HG02678 (cell line): ENCODE data around the gene LINC01488.

ENCODE experiments used
- ATAC-seq: cut with Tn5 transposase; IDR thresholded peaks from one replicate; pipeline ENCODE4 v1.9.1; 2021; ENCODE audit warnings: mild to moderate bottlenecking, moderate library complexity; ENCODE audit not compliant: unreplicated experiment

The LINC01488 gene

DNA sequence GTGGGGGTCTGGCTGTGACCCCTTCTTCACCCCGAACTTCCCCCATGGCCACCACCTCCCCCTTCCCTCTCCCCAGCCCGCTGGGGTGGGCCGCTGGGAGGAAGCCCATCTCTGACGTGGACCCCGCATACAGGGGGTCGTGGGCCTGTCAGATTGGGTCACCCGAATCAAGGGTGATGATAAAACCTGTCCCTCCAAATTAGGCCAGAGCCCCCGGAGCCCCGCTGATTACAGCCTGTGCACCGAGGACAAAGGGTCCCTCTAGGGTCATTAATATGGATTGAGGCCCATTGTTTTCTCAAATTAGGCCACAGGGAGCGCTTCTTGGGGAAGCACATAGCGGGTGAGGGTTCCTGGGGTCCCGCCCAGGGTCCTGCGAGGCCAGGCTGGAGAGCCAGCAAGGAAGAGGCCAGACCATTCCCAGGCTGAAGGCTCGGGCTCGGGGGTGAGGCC is 4.9 kb upstream of the LINC01488 start:
- ATAC-seq = no peak

DNA sequence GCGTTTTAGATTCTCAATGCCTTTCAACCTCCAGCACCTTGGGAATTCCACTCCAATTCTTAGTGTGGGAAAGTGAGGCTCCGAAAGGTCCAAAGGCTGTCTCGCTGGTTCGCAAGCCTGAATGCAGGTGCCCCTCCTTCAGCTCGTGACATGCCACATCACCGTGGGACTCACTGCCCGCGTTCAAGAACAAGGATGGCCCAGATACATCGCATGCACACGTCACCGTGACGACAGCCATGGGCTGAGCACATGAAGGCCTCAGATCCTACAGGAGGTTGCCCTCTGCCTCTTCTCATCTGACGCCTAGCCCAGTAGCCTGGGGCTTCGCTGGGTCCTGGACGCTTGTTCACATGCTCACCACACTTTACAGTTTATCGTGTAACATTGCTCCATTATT is 4.4 kb upstream of the LINC01488 start:
- no peak for ATAC-seq

DNA sequence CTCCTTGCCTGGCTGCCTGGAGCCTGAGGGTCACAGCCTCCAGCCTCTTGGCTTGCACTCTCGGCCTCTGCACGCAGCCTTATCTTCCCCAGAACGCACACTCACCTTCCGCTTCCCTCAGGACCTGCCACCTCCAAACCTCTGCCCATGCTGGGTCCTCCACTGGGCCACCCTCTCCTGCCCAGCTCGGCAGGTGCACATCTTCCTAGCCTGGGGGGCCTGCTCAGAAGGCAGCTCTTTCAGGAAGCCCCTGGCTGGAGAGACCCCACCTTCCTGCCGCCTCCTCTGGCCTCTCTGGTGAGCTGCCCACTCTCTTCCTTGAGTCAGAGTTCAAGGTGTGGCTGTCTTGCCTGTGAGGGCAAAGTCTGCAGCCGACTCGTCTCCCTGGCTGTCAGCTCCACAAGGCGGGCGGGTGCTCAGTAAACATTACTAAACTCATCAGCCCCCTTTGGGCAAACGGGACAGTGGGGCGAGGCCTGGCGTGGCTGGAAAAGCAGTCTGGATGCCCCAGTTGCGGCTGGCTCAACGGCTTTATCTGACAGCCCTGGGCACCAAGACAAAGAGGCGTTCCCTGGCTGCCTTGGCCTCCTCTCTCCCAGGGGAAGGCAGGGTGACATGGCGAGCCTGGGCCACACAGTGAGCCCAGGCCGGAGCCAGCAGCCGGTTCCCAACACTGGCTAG is 1.7 kb upstream of the LINC01488 start:
- ATAC-seq = no peak

DNA sequence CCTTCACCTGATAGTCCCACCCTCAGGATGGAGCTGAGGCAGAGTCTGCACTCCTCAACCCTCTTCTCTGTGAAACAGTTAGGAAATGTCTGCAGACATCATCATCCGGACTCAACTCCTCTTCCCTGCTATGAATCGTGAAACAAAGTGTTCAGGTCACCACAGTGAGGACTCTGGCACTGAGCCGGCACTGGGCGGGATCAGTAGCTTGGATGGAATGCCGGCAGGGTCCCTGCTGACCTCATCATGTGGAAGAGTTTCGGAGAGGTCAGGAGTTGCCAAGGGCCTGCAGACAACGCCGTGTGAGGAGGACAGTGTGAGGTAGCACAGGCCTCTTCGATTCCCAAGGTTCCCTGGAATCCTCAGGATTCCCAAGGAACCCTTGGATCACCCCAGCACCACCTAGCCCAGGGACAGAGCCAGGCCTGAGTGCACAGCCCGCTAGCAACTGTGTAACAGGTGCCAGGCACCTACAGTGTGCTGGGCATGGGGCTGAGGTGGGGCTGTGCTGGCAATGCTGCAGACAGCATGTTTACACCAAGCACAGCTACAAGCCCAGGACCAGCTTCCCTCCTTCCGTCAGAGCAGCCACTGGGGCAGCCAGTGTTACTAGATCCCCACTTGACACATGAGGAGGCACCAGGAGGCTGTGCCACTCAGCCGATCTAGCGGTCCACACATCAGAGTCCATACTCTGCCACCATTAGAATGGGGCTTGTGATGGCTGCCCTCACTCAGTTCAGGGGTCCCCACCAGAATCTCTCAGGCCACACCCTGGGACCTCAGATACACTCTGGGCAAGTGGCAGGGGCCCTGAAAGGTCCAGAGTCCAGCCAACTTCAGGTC is 693 bp upstream of the LINC01488 start:
- ATAC-seq = no peak

DNA sequence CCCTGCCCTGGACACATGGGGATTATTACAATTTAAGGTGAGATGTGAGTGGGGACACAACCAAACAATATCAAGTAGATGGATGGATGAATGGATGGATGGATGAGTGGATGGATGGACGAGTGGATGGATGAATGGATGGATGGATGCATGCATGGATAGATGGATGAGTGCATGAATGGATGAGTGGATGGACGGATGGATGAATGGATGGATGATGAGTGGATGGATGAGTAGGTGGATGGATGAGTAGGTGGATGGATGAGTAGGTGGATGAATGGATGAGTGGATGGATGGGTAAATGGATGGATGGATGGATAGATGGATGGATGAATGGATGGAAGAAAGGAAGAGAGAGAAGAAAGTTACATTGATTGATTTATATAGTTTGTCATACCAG is 859 bp downstream of the LINC01488 start:
- no peak for ATAC-seq

DNA sequence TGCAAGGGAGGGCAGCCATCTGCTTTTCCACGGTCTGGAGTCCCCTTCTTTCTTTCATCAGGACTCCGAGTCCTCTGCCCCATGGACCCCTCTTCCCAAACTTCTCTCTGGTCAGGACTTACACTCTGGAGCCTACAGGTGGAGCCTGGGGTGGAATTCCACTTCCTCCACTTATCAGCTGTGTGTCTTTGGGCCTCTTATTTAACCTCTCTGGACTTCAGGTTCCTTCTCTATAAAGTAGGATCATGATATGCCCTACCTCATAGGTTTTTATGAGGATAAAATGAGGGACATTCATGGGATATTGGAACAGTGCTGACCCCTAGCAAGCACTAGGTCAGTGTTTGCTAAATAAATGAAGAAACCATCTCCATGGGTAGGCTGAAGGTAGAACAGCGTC is 1.7 kb downstream of the LINC01488 start:
- no peak for ATAC-seq

DNA sequence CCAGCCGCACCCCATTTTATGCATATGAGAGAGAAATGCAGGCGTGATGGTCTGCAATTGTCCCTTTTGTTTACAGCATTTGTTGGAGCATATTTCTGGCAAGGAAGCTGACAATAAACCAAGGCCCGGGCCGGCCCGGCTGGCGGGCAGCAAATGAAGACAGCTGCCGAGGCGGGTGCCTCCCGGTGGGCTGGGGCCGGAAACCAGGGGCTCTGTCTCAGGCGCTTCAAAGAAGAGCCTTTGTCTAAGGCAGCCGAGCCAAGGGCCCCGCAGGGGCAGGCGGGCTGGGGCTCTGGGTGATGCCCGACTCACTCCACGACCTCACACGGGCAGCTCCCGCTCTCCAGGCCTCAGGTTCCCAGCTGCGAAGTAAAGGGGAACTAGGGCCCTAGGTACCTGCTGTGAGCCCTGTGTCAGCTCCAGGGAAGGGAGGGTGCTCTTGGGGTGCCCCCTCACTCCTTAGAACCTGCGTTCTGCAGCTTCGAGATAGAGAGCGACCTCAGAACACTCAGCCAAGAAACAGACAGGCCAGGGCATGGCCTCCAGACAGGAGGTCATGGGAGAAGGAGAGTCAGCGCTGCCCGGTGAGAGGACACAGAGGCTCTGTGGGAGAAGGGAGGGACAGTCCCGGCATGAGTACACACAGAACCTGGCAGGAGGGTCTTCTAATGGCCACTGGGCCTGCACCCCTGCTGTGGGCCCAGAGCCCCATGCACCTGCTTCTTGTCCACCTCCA is 2.4 kb downstream of the LINC01488 start:
- ATAC-seq = no peak

DNA sequence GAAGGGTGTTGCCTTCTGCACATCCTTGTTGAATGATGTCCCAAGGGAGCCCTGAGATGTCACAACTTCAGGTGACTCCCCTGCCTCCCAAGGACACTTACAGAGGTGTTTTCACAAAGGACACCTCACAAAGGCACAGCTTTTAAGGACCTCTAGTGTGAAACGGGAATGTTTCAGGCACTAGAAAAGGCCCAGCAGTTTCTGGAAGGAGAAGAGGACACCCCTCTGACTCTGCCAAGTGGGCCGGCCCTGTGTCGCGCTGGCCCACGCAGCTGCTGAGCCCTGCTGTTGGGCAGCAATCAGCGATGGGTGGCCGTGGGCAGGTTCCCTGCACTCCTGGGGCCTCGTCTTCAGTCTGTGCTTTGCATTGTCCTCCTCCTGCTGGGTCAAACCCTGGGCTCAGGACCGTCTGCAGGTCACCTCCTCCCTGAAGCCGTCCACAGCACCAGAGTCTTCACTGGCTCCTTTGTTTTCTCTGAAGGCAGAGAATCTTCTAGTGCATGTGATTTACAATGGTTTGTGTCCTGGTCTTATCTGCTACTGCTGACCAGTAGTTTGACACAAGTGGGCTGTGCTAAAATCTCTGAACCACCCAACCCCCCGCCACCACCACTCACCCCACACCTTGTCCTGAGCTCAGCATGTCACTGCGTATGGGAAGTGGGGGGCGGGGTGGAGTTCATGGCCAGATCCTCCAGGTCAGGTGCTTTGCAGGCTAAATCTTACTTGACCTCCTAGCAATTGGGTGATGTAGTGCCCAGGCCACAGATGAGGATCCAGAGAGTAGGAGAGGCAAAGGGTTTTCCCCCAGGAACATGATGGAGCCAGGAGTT is 3.2 kb downstream of the LINC01488 start:
- ATAC-seq = no peak

DNA sequence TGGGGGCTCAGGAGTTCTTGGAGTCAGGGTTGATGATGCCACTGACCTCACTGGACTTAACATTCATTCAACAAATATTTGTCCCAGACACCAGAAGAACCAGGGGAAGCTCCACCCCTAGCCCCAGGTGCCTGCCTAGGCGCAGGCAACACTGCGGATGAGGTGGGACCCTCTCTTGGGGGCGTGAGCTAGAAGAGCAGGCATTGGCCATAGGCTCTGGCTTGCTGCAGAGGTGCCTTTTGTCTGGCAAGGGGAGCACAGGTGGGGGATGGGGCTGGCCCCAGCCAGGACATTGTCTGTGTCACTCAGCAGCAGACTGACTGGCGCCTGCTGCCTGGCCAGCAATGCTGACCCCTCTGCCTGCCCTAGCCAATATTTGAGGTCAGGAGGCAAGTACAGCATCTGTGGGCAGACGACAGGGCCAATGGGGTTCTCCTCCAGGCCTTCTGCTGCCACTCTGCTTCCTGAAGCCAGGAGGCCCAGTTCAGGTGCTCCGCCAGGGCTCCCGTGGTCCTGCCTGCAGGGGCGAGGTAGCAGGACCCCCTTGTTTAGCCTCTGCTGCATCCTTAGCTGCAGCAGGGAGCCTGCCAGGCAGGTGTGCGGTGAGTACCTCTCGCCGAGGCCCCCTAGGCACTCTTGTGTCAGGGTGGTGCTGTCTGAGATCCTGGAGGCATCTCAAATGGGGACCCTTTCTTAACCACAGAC is 4.0 kb downstream of the LINC01488 start:
- no peak for ATAC-seq

DNA sequence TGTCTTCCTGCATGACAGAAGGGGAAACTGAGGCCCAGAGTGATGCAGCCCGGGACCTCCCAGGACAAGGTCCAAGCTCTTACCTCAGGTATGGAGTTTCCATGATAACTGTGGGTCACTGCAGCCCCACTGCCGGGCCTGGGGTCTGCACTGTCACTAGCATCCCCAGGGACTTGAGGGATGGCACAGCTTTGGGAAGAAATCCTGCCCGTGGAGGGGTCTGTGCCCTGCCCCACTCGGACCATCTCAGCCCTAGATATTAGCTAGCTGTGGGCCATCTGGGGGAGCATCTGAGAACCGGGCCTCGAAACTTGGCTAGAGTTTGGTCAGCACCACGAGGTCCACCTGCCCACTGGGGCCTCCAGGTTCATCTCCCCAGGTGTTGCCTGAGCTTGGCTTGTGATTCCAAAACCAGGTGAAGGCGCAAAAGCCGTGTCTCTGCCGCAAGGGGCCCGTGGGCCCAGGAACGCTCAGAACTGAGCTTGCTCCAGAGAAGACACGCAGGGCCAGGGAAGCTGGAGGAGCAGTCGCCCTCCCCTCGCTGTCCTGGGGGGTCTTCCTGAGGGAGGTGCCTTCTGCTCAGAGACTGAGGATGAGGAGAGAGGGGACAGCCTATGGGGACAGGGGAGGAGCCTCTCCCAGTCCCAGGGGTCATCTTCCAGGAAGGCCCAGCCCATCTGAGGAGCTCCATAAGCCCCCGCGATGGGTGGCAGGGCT is 4.8 kb downstream of the LINC01488 start:
- no peak for ATAC-seq

DNA sequence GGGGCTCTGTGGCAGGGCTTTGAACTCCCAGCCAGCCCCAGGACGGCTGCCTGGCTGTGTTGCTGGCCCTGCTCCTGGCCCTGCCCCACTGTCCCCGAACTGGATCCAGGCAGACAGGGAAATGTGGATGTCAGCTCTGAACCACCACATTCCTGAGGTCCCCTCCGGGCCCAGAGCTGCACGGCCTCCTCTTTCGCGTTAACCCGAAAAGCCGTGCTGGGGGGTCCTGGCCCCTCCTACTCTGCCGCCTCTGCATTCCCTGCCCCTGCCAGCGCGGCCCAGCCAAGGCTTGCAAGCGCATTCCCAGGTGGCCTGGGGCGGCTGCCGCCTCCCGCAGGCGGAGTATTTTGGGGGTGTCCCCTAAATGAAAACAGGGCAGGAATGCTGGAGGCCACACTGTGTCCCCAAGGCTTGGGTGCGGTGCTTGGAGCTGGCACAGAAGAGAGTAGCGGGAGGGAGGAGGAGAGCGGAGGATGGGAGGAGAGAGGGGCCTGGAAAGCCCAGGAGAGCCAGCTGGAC is 5.4 kb downstream of the LINC01488 start:
- ATAC-seq = no peak

DNA sequence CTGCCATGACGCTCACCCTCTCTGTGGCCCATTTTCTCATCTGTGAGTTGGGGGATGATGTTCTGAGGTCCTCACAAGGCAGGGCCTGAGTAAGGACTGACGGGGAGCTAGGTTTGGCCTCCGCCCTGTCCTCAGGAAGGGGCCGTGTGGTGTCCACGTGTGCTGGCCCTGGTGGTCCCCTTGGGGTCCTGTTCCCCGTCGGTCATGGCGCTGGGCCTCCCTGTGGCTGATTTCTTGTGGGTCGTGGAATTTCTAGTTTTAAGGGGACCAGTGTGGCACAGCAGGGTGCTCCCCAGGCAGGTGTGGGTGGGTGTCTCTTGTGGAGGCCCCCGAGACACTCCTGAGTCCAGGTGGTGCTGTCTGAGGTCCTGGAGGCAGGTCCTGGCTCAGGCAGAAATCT is 5.9 kb downstream of the LINC01488 start:
- ATAC-seq = no peak

DNA sequence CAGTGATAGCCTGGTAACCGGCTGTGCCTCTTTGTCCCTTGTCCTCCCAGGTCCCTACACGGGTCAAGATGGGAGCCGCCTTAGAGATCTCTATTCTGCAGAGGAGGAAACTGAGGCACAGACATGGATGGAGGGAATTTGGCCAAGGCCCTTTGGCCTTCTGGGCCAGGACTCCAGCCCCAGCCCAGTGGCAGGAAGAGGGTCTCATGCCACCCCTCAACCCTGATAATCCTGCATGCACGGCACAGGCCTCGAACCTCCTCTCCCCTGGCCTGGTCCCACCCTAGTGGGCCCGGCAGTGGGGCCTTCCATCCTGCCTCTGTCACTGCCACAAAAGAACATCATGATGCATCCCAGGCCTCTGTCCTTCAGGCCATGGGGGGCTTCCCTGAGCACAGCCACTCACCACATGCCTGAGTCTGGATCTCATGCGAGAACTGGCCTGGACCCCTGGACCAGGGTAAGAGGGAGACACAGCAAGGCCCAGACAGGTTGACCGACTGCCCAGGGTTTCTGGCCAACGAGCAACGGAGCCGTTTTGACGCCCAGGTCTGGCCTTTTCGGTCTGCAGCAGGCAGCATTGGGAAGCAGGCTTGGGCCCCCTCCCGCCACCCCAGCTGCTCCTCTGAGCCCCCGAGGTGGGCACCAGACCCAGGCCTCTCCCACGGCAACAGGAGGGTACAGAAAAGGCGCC is 6.5 kb downstream of the LINC01488 start:
- no peak for ATAC-seq

DNA sequence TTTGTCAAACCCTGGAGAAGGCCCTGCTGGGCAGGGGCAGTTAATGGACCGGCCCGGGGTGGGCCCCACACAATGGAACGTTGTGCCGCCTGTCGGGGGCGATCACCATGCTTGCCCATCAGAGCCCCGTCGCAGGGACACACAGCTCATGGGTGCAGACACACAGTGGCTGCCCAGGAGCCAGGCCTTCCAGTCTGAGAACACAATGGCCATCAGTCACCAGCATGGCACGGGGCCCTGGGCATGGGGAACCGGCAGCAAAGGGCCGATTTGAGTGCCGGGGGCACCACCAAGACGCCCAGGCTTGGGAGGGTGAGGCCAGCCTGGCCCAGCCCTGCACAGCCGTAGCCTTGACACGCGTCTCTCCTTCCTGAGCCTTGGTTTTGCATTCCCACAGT is 7.1 kb downstream of the LINC01488 start:
- no peak for ATAC-seq

DNA sequence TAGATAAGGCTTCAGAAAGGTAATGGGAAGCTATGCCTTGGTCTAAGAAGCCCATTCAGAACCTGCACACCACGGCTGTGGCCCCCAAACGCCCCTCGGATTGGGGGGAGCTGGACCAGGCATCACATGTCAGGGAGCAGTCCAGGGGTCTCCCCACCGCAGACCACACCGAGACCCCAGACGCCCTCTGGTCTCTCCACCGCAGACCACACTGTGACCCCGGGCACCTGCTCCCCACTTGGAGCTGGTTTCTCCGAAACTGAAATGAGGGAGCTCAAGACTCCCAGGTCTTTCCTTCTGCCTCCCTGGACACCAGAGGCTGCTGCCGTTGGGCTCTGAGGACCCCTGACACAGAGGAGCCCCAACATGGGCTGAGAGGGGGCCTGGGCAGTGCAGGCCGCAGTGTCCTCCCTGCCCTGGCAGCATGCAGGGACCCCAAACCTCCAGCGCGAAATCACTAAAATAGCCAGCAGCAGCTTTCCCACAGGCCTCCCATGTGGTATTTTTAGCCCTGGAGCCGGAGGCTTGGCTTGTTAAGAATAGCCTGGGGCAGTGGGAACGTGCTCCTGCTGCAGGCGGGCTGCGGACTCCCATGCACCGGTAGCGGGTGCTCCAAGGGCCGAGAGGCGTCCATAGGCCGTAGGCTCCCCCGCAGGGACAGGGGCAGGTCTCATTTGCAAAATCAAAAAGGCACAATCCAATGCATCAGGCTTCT is 7.7 kb downstream of the LINC01488 start:
- ATAC-seq = no peak

DNA sequence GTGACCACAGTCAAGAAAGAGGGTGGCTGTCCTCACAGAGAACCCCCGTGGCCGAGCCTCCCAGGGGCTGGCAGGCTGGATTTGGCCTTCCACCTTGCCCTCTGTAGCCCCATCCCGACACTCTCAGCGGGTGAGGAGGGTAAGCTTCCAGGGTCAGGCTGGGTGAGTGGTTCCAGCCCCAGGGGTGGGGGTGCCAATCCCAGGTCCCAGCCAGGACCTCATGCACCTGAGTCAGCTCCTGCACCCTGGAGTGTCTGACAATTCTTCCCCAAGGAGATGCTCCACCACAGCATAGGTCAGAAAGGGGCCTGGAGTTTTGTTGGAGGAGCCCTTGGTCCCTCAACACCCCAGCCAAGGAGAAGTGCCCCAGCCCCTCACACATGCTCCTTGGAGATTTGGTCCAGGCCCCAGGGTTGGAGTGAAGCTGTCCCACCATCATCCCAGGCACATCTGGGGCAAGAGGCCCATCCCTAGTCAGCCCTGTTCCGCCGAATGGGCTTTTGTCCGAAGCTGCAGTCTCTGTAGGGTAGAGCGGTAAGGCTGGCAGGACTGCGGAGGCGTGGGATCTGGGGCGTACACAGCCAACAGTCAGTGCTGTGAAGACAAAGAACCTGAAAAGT is 8.4 kb downstream of the LINC01488 start:
- no peak for ATAC-seq

DNA sequence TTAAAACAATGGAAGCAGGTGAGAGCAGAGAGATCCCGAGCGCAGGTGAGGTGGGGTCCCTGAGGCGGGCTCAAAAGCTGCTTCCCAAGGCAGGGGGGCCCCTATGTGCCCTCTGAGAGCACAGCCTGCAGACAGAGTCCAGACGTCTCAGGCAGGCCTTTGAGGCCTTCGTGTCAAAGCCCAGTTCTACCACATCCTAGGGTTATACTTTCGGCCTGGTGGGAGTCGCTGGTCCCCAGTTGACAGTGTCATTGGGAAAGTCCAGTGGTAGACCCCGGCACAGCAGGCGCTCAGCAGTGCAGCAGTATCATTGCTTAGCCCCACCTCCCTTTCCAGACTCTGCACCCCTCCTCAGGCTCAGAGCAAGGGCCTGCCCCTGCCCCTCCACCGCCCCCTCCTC is 9.1 kb downstream of the LINC01488 start:
- no peak for ATAC-seq
